Suprapubic skin (tissue), 3 donors: ENCODE data around the gene ISLR2.
"Not testable (repeated sequence)": the region's sequence is repeated elsewhere in the genome, so short reads cannot be mapped to it uniquely, and the experiment has no call there.

Experiments used
- POLR2AphosphoS5 ChIP-seq, 3 donors: sonication (generic); formaldehyde crosslinking; IDR thresholded peaks; one replicate each; pipeline ENCODE4 v1.6.1; 2017; ENCODE audit warnings: antibody characterized with exemption in 3 of 3
- TF ChIP-seq, protein P1 (sequence below), 2 donors: fragments of 200-600 bp in 1 of 2; fragments of 450-650 bp in 1 of 2; sonication (generic) in 1 of 2; IDR thresholded peaks; one replicate each; pipeline ENCODE4 v1.5.1; 2016 to 2019; ENCODE audit warnings: antibody characterized with exemption in 2 of 2, mild to moderate bottlenecking in 1 of 2, moderate library complexity in 1 of 2

DNA sequence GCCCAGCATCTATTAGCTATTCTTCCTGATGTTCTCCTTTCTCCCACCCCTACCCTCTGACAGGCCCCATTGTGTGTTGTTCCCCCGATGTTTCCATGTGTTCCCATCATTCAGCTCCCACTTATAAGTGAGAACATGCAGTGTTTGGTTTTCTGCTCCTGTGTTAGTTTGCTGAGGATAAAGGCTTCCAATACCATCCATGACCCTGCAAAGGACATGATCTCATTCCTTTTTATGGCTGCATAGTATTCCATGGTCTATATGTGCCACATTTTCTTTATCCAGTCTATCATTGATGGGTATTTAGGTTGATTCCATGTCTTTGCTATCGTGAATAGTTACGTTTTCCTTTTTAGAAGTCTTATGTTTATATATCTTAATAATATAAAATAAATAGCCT lies 30.0 kb downstream of the ISLR2 start:
- TF ChIP-seq POLR2AphosphoS5 (IDR thresholded peaks at IDR 0.05): not testable (repeated sequence)
- TF ChIP-seq, protein P1, sequence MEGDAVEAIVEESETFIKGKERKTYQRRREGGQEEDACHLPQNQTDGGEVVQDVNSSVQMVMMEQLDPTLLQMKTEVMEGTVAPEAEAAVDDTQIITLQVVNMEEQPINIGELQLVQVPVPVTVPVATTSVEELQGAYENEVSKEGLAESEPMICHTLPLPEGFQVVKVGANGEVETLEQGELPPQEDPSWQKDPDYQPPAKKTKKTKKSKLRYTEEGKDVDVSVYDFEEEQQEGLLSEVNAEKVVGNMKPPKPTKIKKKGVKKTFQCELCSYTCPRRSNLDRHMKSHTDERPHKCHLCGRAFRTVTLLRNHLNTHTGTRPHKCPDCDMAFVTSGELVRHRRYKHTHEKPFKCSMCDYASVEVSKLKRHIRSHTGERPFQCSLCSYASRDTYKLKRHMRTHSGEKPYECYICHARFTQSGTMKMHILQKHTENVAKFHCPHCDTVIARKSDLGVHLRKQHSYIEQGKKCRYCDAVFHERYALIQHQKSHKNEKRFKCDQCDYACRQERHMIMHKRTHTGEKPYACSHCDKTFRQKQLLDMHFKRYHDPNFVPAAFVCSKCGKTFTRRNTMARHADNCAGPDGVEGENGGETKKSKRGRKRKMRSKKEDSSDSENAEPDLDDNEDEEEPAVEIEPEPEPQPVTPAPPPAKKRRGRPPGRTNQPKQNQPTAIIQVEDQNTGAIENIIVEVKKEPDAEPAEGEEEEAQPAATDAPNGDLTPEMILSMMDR (IDR thresholded peaks at IDR 0.05): not testable (repeated sequence)
